OCI-LY1 (cell line): Measurements from ENCODE around the gene HOMEZ.
"Not testable (repeated sequence)": the region's sequence is repeated elsewhere in the genome, so short reads cannot be mapped to it uniquely, and the experiment has no call there.

Experiments
- H2AFZ ChIP-seq: fragments of 200-600 bp; sonication (generic), shearing (Covaris generic); 2 replicates; pipeline ENCODE4 v1.6.0; 2014; ENCODE audit warnings: antibody characterized with exemption, mild to moderate bottlenecking, low read length
- H3F3A ChIP-seq: fragments of 200-600 bp; sonication (generic), shearing (Covaris generic); 2 replicates; pipeline ENCODE4 v1.6.0; 2014; ENCODE audit warnings: mild to moderate bottlenecking, antibody characterized with exemption, low read length, moderate library complexity; ENCODE audit not compliant: insufficient read depth
- H3K27ac ChIP-seq: fragments of 200-600 bp; sonication (generic); 2 replicates; pipeline ENCODE4 v1.5.1; 2014; ENCODE audit warnings: low read length, mixed run types, mild to moderate bottlenecking, low read depth; ENCODE audit not compliant: poor library complexity, severe bottlenecking
- H3K27me3 ChIP-seq: fragments of 200-600 bp; sonication (generic); 2 replicates; pipeline ENCODE4 v1.6.0; 2014; ENCODE audit warnings: antibody characterized with exemption, mild to moderate bottlenecking, low read length, moderate library complexity; ENCODE audit not compliant: insufficient read depth
- H3K36me3 ChIP-seq: fragments of 200-600 bp; sonication (generic); 2 replicates; pipeline ENCODE4 v1.6.1; 2014; ENCODE audit warnings: mild to moderate bottlenecking, antibody characterized with exemption, low read length, moderate library complexity, mixed read lengths; ENCODE audit not compliant: insufficient read depth
- H3K4me1 ChIP-seq: fragments of 200-600 bp; sonication (generic); 2 replicates; pipeline ENCODE4 v1.5.1; 2014; ENCODE audit warnings: mild to moderate bottlenecking, low read length, moderate library complexity; ENCODE audit not compliant: insufficient read depth, severe bottlenecking
- H3K4me2 ChIP-seq: fragments of 200-600 bp; sonication (generic), shearing (Covaris generic); 2 replicates; pipeline ENCODE4 v1.6.1; 2014; ENCODE audit warnings: low read length
- H3K4me3 ChIP-seq: fragments of 200-600 bp; sonication (generic); 2 replicates; pipeline ENCODE4 v1.5.1; 2014; ENCODE audit warnings: low read length, low read depth, mild to moderate bottlenecking, mixed read lengths; ENCODE audit not compliant: poor library complexity, severe bottlenecking
- H3K79me2 ChIP-seq: fragments of 200-600 bp; shearing (Covaris generic); 2 replicates; pipeline ENCODE4 v1.6.1; 2016; ENCODE audit warnings: mixed run types, low read length, mixed read lengths; ENCODE audit not compliant: insufficient read depth
- H3K9ac ChIP-seq: fragments of 200-600 bp; sonication (generic), shearing (Covaris generic); 2 replicates; pipeline ENCODE4 v1.6.1; 2014; ENCODE audit warnings: mild to moderate bottlenecking, low read length, mixed read lengths
- H3K9me2 ChIP-seq: fragments of 200-600 bp; sonication (generic), shearing (Covaris generic); 2 replicates; pipeline ENCODE4 v1.6.1; 2014; ENCODE audit warnings: low read depth, mild to moderate bottlenecking, low read length, mixed read lengths
- H3K9me3 ChIP-seq: fragments of 200-600 bp; shearing (Covaris generic); 2 replicates; pipeline ENCODE4 v1.6.1; 2014; ENCODE audit warnings: low read length, mixed read lengths
- H4K20me1 ChIP-seq: fragments of 200-600 bp; sonication (generic), shearing (Covaris generic); 2 replicates; pipeline ENCODE4 v1.6.0; 2016; ENCODE audit warnings: mild to moderate bottlenecking, low read length; ENCODE audit not compliant: insufficient read depth
- EZH2 ChIP-seq: fragments of 200-600 bp; sonication (generic), shearing (Covaris generic); IDR thresholded peaks from 2 replicates; pipeline ENCODE4 v1.8.0; 2017; ENCODE audit warnings: borderline replicate concordance, mixed run types, mild to moderate bottlenecking, antibody characterized with exemption, low read length, moderate library complexity, mixed read lengths
- TF ChIP-seq, protein P1 (sequence below): fragments of 200-600 bp; sonication (generic), shearing (Covaris generic); IDR thresholded peaks from 2 replicates; pipeline ENCODE4 v1.5.1; 2017; ENCODE audit warnings: mild to moderate bottlenecking, antibody characterized with exemption, low read length, moderate library complexity, mixed read lengths

HOMEZ gene

DNA sequence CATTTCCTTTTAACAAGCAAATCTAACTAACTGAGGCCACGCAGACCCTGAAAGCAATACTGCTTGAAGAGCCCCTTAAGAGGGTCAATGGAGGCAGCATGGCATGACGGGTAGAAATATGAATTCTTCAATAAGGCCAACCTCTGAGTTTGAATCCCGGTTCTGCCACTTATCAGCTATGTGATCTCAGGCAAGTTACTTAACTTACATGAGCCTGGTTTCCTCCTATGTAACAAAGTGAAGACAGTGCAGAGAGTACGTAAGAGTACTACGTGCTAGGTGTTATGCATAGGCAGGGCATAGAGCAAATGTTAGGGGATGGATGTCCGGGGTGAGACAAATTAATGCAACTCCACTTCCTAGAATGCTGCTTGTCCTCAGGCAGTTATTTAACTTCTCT is 4.7 kb downstream of the HOMEZ start:
- H3K9me2 ChIP-seq = no peaks in the 10 kb centered on the region
- H3K9me3 ChIP-seq = no peaks in the 10 kb centered on the region
- H3K36me3 ChIP-seq = peaks cover 7% of the 10 kb centered on the region
- H3K4me1 ChIP-seq = peaks cover 14% of the 10 kb centered on the region
- no peaks in the 10 kb centered on the region for H3K27me3 ChIP-seq
- H3K79me2 ChIP-seq = no peaks in the 10 kb centered on the region
- no peaks in the 10 kb centered on the region for H4K20me1 ChIP-seq
- no peak for TF ChIP-seq EZH2
- TF ChIP-seq, protein P1, sequence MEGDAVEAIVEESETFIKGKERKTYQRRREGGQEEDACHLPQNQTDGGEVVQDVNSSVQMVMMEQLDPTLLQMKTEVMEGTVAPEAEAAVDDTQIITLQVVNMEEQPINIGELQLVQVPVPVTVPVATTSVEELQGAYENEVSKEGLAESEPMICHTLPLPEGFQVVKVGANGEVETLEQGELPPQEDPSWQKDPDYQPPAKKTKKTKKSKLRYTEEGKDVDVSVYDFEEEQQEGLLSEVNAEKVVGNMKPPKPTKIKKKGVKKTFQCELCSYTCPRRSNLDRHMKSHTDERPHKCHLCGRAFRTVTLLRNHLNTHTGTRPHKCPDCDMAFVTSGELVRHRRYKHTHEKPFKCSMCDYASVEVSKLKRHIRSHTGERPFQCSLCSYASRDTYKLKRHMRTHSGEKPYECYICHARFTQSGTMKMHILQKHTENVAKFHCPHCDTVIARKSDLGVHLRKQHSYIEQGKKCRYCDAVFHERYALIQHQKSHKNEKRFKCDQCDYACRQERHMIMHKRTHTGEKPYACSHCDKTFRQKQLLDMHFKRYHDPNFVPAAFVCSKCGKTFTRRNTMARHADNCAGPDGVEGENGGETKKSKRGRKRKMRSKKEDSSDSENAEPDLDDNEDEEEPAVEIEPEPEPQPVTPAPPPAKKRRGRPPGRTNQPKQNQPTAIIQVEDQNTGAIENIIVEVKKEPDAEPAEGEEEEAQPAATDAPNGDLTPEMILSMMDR = no peak
- no peak overlapping the region for H3K4me3 ChIP-seq
- no peak overlapping the region for H3K9ac ChIP-seq
- H3F3A ChIP-seq = no peaks in the 10 kb centered on the region
- no peak overlapping the region for H3K4me2 ChIP-seq
- no peak overlapping the region for H2AFZ ChIP-seq
- no peak overlapping the region for H3K27ac ChIP-seq

DNA sequence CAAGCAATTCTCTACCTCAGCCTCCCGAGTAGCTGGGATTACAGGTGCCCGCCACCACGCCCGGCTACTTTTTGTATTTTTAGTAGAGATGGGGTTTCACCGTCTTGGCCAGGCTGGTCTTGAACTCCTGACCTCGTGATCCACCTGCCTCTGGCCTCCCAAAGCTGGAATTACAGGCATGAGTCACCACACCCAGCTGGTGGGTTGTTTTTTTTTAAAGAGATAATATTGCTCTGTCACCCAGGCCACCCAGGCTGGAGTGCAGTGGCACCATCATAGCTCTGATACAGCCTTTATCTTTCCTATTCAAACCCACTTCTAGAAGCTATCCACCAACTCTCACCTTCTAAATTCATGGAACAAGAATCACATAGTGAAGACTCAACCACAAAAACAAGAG is 8.0 kb downstream of the HOMEZ start:
- not testable (repeated sequence) for H3K27ac ChIP-seq, H3K4me1 ChIP-seq, H4K20me1 ChIP-seq, H3K9me3 ChIP-seq, H3K79me2 ChIP-seq, H3K4me2 ChIP-seq, H3K27me3 ChIP-seq, H3K9ac ChIP-seq, H2AFZ ChIP-seq, H3K4me3 ChIP-seq, H3F3A ChIP-seq, H3K9me2 ChIP-seq
- peaks cover 11% of the 10 kb centered on the region for H3K36me3 ChIP-seq

DNA sequence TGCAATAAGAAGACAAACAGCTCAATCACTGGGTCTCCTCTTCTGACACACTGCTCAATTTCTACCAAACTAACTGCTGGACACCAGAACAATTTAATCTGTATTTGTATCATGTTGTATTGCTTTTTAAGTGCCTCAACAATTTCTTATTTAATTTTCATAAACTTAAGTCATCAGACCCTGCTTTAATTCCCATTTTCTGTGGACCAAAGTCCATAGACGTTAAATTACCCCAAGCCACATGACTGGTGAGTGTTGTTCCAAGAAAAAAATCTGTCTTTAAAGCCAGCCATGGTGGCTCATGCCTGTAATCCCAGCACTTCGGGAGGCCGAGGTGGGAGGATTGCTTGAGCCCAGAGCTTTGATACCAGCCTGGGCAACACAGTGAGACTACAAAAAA is 8.7 kb downstream of the HOMEZ start:
- H3K4me3 ChIP-seq = no peak overlapping the region
- TF ChIP-seq EZH2 = no peak
- TF ChIP-seq, protein P1 = no peak

DNA sequence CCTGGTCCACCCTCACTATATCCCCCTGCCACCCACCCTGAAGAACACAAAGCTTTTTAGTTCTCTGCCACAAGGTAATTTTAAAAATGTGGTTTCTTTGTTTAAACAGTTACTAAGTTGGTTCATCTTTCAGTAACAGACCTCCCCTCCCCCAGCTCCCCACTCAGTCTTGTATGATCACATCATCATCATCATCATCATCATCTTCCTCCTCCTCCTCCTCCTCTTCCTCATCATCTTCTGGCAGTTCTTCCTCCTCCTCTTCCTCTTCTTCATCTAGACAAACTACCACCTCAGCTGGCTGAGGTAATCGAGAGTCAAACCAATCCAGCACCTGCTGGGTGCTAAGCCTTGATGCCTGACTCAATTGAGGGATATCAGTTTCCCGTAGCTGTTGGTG is 10.5 kb downstream of the HOMEZ start:
- Histone ChIP-seq H3K27ac (no peak overlapping the region), H3K9me2 (no peaks in the 10 kb centered on the region), H3K4me2 (no peak overlapping the region), H3K4me1 (no peaks in the 10 kb centered on the region), H2AFZ (no peak overlapping the region), H3K4me3 (no peak overlapping the region), H3K9me3 (no peaks in the 10 kb centered on the region), H4K20me1 (no peaks in the 10 kb centered on the region), H3K27me3 (no peaks in the 10 kb centered on the region), H3F3A (peaks cover 3% of the 10 kb centered on the region; the same call in 1 of the 2 replicates), H3K36me3 (peaks cover 11% of the 10 kb centered on the region), H3K9ac (no peak overlapping the region), H3K79me2 (no peaks in the 10 kb centered on the region)
- TF ChIP-seq EZH2 = no peak
- TF ChIP-seq, protein P1 = no peak

More for the DNA sequence above, 8.7 kb downstream of the HOMEZ start:
- Histone ChIP-seq H3K4me2 (no peak overlapping the region), H2AFZ (no peak overlapping the region), H3F3A (peaks cover 3% of the 10 kb centered on the region; the same call in 1 of the 2 replicates), H3K4me1 (no peaks in the 10 kb centered on the region), H3K27ac (no peak overlapping the region), H3K27me3 (no peaks in the 10 kb centered on the region), H4K20me1 (no peaks in the 10 kb centered on the region), H3K36me3 (peaks cover 11% of the 10 kb centered on the region), H3K79me2 (no peaks in the 10 kb centered on the region), H3K9ac (no peak overlapping the region), H3K9me3 (no peaks in the 10 kb centered on the region), H3K9me2 (no peaks in the 10 kb centered on the region)
